NK-92 (cell line): Measurements from ENCODE around the gene TMEM45B.
"Not testable (repeated sequence)": the region's sequence is repeated elsewhere in the genome, so short reads cannot be mapped to it uniquely, and the experiment has no call there.

Source experiments
- DNase-seq: peaks from one replicate; lab custom pipeline; 2025; ENCODE audit not compliant: unreplicated experiment; lab: John Stamatoyannopoulos, UW

TMEM45B gene

GRCh38 chr11:129804012-129804411 is 11.6 kb upstream of the TMEM45B start:
- DNase-seq: no peak

- DNase-seq: not testable (repeated sequence)
Measured at GRCh38 chr11:129808241-129808640, 7.4 kb upstream of the TMEM45B start.

GRCh38 chr11:129813231-129813791 is 2.3 kb upstream of the TMEM45B start:
- DNase-seq: no peak

GRCh38 chr11:129814244-129815014 is 1.2 kb upstream of the TMEM45B start:
- no peak for DNase-seq

- no peak for DNase-seq
Measured at GRCh38 chr11:129817534-129818051, 1.9 kb downstream of the TMEM45B start.

GRCh38 chr11:129818236-129818635 is 2.6 kb downstream of the TMEM45B start:
- DNase-seq: not testable (repeated sequence)

- no peak for DNase-seq
Measured at GRCh38 chr11:129819237-129819636, 3.6 kb downstream of the TMEM45B start.

- DNase-seq: not testable (repeated sequence)
Measured at GRCh38 chr11:129820228-129820627, 4.6 kb downstream of the TMEM45B start.

- DNase-seq: not testable (repeated sequence)
Measured at GRCh38 chr11:129823281-129823680, 7.6 kb downstream of the TMEM45B start.

GRCh38 chr11:129823799-129824198 is 8.2 kb downstream of the TMEM45B start:
- not testable (repeated sequence) for DNase-seq

- no peak for DNase-seq
Measured at GRCh38 chr11:129825380-129825779, 9.7 kb downstream of the TMEM45B start.

- no peak for DNase-seq
Measured at GRCh38 chr11:129828301-129828836, 12.7 kb downstream of the TMEM45B start.

- DNase-seq: not testable (repeated sequence)
Measured at GRCh38 chr11:129829497-129829896, 13.8 kb downstream of the TMEM45B start.

- DNase-seq: not testable (repeated sequence)
Measured at GRCh38 chr11:129831227-129831626, 15.6 kb downstream of the TMEM45B start.

GRCh38 chr11:129833260-129833659 is 17.6 kb downstream of the TMEM45B start:
- not testable (repeated sequence) for DNase-seq

- not testable (repeated sequence) for DNase-seq
Measured at GRCh38 chr11:129836423-129836891, 20.8 kb downstream of the TMEM45B start.

GRCh38 chr11:129836979-129837378 is 21.3 kb downstream of the TMEM45B start:
- no peak for DNase-seq

GRCh38 chr11:129840236-129840635 is 24.6 kb downstream of the TMEM45B start:
- DNase-seq: no peak

GRCh38 chr11:129842138-129842537 is 26.5 kb downstream of the TMEM45B start:
- no peak for DNase-seq

GRCh38 chr11:129846508-129847335 is 31.1 kb downstream of the TMEM45B start:
- no peak for DNase-seq

GRCh38 chr11:129847361-129847760 is 31.7 kb downstream of the TMEM45B start:
- not testable (repeated sequence) for DNase-seq
